Mesothelial cell of epicardium (in vitro differentiated cells): Measurements from ENCODE around the gene TFPT. TPM values are rescaled to one million over a fixed set of nuclear protein-coding genes. Genes with fewer than 3 reads are reported as not detected.

Experiments
- DNase-seq, 2 experiments: peaks; one replicate each; pipeline ENCODE4 v3.0.0; 2021; ENCODE audit warnings: low spot score in 2 of 2; ENCODE audit not compliant: unreplicated experiment in 2 of 2
- H3K27ac Mint-ChIP-seq: 2 replicates; pipeline ENCODE4 v1.8.0; 2021; ENCODE audit warnings: mixed read lengths
- H3K27me3 Mint-ChIP-seq: 2 replicates; pipeline ENCODE4 v1.8.0; 2021; ENCODE audit warnings: low read depth, mixed read lengths
- H3K36me3 Mint-ChIP-seq: 2 replicates; pipeline ENCODE4 v1.8.0; 2021; ENCODE audit warnings: mixed read lengths
- H3K4me1 Mint-ChIP-seq: 2 replicates; pipeline ENCODE4 v1.8.0; 2021; ENCODE audit warnings: mixed read lengths
- H3K4me3 Mint-ChIP-seq: 2 replicates; pipeline ENCODE4 v1.8.0; 2021; ENCODE audit warnings: mild to moderate bottlenecking, moderate library complexity, mixed read lengths
- H3K9me3 Mint-ChIP-seq: 2 replicates; pipeline ENCODE4 v1.8.0; 2021; ENCODE audit warnings: mixed read lengths
- total RNA-seq: library from RNA; stranded (reverse); gene quantifications from 3 replicates; pipeline ENCODE4 v1.2.1, GENCODE V29; 2021
- TF ChIP-seq, protein P1 (sequence below): fragments of 200-600 bp; sonication (generic); IDR thresholded peaks from one replicate; pipeline ENCODE4 v1.5.0; 2021; ENCODE audit warnings: antibody characterized with exemption; ENCODE audit not compliant: unreplicated experiment

The TFPT gene
- total RNA-seq, 1 donor from 2014 or later: 20.7 TPM

DNA sequence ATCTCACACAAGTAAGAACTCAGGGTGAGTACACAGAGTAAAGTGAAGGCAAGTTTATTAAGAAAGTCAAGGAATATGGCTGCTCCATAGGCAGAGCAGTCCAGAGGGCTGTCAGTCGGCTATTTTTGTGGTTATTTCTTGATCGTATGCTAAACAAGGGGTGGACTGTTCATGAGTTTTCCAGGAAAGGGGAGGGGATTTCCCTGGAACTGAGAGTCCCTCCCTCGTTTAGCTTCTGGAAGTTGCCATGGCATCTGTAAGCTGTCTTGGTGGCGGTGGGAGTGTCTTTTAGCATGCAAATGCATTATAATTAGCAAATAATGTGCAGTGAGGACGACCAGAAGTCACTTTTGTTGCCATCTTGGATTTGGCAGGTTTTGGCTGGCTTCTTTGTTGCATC, 46.0 kb downstream of the TFPT start:
- TF ChIP-seq, protein P1, sequence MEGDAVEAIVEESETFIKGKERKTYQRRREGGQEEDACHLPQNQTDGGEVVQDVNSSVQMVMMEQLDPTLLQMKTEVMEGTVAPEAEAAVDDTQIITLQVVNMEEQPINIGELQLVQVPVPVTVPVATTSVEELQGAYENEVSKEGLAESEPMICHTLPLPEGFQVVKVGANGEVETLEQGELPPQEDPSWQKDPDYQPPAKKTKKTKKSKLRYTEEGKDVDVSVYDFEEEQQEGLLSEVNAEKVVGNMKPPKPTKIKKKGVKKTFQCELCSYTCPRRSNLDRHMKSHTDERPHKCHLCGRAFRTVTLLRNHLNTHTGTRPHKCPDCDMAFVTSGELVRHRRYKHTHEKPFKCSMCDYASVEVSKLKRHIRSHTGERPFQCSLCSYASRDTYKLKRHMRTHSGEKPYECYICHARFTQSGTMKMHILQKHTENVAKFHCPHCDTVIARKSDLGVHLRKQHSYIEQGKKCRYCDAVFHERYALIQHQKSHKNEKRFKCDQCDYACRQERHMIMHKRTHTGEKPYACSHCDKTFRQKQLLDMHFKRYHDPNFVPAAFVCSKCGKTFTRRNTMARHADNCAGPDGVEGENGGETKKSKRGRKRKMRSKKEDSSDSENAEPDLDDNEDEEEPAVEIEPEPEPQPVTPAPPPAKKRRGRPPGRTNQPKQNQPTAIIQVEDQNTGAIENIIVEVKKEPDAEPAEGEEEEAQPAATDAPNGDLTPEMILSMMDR: no peak
- Mint-ChIP-seq H3K4me1 (no peaks in the 10 kb centered on the region), H3K27ac (no peak overlapping the region), H3K9me3 (peaks cover 12% of the 10 kb centered on the region), H3K4me3 (no peak overlapping the region), H3K27me3 (peaks cover 18% of the 10 kb centered on the region), H3K36me3 (no peaks in the 10 kb centered on the region)
- DNase-seq: no peak

DNA sequence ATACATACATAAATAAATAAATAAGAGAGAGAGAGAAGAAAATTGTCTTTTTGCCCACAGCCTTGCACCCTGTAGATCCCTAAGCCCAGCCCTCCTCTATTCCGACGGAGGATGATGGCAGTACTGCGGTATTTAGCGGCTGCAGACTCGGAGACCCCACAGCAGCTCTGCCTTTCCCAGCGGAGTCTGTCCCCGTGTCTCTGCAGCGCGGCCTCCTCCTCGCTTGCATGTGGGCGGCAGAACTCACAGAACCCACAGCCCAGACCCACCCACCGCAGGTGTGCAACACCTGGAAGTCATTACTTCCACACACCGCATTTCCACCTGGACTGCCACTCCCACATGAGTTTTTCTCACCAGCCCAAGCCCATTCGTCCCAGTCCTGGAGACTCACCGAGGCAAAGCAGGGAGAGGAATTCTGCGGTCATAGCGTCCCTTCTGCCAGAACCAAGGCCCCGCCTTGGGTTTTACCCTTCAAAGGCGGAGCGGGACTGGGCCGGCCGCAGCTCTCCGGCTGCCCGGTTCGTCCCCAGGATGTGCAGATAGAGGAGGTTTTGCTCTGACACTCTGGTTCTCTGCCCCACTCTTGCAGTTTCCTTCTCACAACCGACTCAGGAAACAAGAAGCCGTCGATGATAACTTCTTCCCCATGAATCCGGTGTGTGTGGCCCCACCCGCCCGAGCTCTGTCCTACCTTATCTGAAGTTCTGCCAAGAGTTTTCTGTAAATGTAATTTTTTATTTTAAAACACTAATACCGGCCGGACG, 51.9 kb downstream of the TFPT start, which contains the start of gene VSTM1:
TSS of gene VSTM1 (minus strand) at position 548 of the 767 bp plus-strand sequence. CDS start at position 428, 120 bp downstream.
- Mint-ChIP-seq H3K27ac (no peak within 1 kb of the TSS), H3K27me3 (peaks cover 10% of the 10 kb centered on the region), H3K36me3 (no peaks in the 10 kb centered on the region), H3K9me3 (peaks cover 3% of the 10 kb centered on the region), H3K4me3 (no peak within 1 kb of the TSS), H3K4me1 (no peaks in the 10 kb centered on the region)
- TF ChIP-seq, protein P1: no peak
- DNase-seq: no peak

DNA sequence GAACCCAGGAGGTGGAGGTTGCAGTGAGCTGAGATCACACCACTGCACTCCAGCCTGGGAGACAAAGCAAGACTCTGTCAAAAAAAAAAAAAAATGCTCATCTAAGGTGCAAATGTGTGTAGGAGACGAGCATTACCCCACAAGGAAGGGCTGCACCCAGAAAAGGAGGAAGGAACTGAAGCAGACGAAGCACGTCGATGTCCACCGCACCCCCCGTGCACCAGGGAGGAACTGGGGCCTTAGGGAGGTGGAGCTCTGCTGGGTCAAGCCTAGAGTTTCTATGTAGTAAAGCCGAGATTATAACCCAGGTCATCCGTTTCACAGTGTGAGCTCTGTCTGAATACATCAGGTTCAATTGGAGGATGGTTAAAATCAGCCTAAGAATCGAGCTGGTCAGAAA, 52.8 kb downstream of the TFPT start:
- no peaks in the 10 kb centered on the region for H3K4me1 Mint-ChIP-seq
- peaks cover 3% of the 10 kb centered on the region for H3K9me3 Mint-ChIP-seq
- H3K4me3 Mint-ChIP-seq: no peak overlapping the region
- H3K27me3 Mint-ChIP-seq: peaks cover 6% of the 10 kb centered on the region
- no peak for DNase-seq
- no peak overlapping the region for H3K27ac Mint-ChIP-seq
- TF ChIP-seq, protein P1: no peak
- H3K36me3 Mint-ChIP-seq: no peaks in the 10 kb centered on the region

Other genes with a start within 250 kb of the TFPT start
- gene MYADM, start 247.8 kb downstream of the TFPT start, total RNA-seq: 195 to 211 TPM (median 200 TPM) in 3 replicates
- 19.1 to 21.6 TPM (median 19.3 TPM) in 3 replicates for gene PRKCG, start 233.5 kb downstream of the TFPT start, total RNA-seq
- gene CACNG7, start 206.4 kb downstream of the TFPT start, total RNA-seq: 0.52 to 0.82 TPM (median 0.76 TPM) in 3 replicates
- 2.1 to 2.6 TPM (median 2.1 TPM) in 3 replicates for gene CACNG8, start 152.7 kb downstream of the TFPT start, total RNA-seq
- 4.3 to 5.7 TPM (median 5.3 TPM) in 3 replicates for gene CACNG6, start 124.0 kb downstream of the TFPT start, total RNA-seq
- gene VSTM1, start 51.8 kb downstream of the TFPT start, total RNA-seq: not detected in 3 replicates
- not detected in 3 replicates for gene TARM1, start 34.3 kb downstream of the TFPT start, total RNA-seq
- not detected in 3 replicates for gene OSCAR, start 14.9 kb downstream of the TFPT start, total RNA-seq
- 126 to 135 TPM (median 135 TPM) in 3 replicates for gene NDUFA3, start 12.8 kb downstream of the TFPT start, total RNA-seq
- 80.6 to 84.0 TPM (median 82.1 TPM) in 3 replicates for gene PRPF31, start 97 bp upstream of the TFPT start, total RNA-seq
- 63.3 to 70.6 TPM (median 67.6 TPM) in 3 replicates for gene CNOT3, start 22.1 kb upstream of the TFPT start, total RNA-seq
- 5.7 to 6.4 TPM (median 5.8 TPM) in 3 replicates for gene LENG1, start 44.1 kb upstream of the TFPT start, total RNA-seq
- gene TMC4, start 57.5 kb upstream of the TFPT start, total RNA-seq: 57.6 to 69.5 TPM (median 63.5 TPM) in 3 replicates
- 102 to 113 TPM (median 110 TPM) in 3 replicates for gene MBOAT7, start 73.9 kb upstream of the TFPT start, total RNA-seq
- 43.9 to 50.1 TPM (median 47.5 TPM) in 3 replicates for gene TSEN34, start 75.7 kb upstream of the TFPT start, total RNA-seq
- gene RPS9, start 85.2 kb upstream of the TFPT start, total RNA-seq: 1,211 to 1,274 TPM (median 1,263 TPM) in 3 replicates
- not detected in 3 replicates for gene LILRB3, start 107.3 kb upstream of the TFPT start, total RNA-seq
- gene LILRA6, start 127.1 kb upstream of the TFPT start, total RNA-seq: not detected in 3 replicates
- not detected in 3 replicates for gene LILRB5, start 141.6 kb upstream of the TFPT start, total RNA-seq
- not detected in 3 replicates for gene LILRB2, start 165.5 kb upstream of the TFPT start, total RNA-seq
- not detected in 3 replicates for gene LILRA5, start 197.5 kb upstream of the TFPT start, total RNA-seq
- not detected in 3 replicates for gene LILRA4, start 223.5 kb upstream of the TFPT start, total RNA-seq
- 0.53 to 0.92 TPM (median 0.75 TPM) in 3 replicates for gene LAIR1, start 249.3 kb upstream of the TFPT start, total RNA-seq